Uterus (tissue), 2 donors: ENCODE results near the gene UFD1.

Experiments
- CTCF ChIP-seq, 4 experiments: fragments of 200-600 bp in 2 of 4; fragments of 450-650 bp in 2 of 4; sonication (generic) in 2 of 4; IDR thresholded peaks; one replicate each; pipeline ENCODE4 v1.5.1; 2016 to 2019; ENCODE audit warnings: antibody characterized with exemption in 4 of 4, mild to moderate bottlenecking in 2 of 4, moderate library complexity in 1 of 4
- POLR2A ChIP-seq, 2 donors: fragments of 450-650 bp; IDR thresholded peaks; one replicate each; pipeline ENCODE4 v1.6.1; 2016; ENCODE audit warnings: antibody characterized with exemption in 2 of 2, mild to moderate bottlenecking in 1 of 2, moderate library complexity in 1 of 2

GRCh38 chr22:19509923-19510322 lies 30.9 kb upstream of the UFD1 start:
- TF ChIP-seq CTCF (IDR thresholded peaks at IDR 0.05), result no peak
- no peak for TF ChIP-seq POLR2A (IDR thresholded peaks at IDR 0.05)
